K562 (cell line): ENCODE data around the gene OR2V2. TPM values are rescaled to one million over a fixed set of nuclear protein-coding genes. Genes with fewer than 3 reads are reported as not detected.

ENCODE experiments used
- ASH1L ChIP-seq: fragments of 450-650 bp; IDR thresholded peaks from 2 replicates; pipeline ENCODE4 v1.6.1; 2018; ENCODE audit warnings: borderline replicate concordance, mild to moderate bottlenecking, low read depth; ENCODE audit not compliant: partially characterized antibody
- CEBPZ ChIP-seq: fragments of 150-350 bp; IDR thresholded peaks from 2 replicates; pipeline ENCODE4 v1.6.1; 2014; ENCODE audit warnings: low read depth, mild to moderate bottlenecking, low read length, borderline replicate concordance
- MGA ChIP-seq: fragments of 450-650 bp; IDR thresholded peaks from 2 replicates; pipeline ENCODE4 v1.6.1; 2016; ENCODE audit warnings: mild to moderate bottlenecking, moderate library complexity
- PHB ChIP-seq: fragments of 250-450 bp; sonication (Bioruptor Pico); IDR thresholded peaks from 2 replicates; pipeline ENCODE4 v1.5.0; 2021
- PTBP1 ChIP-seq: fragments of 200-400 bp; formaldehyde crosslinking; IDR thresholded peaks from 2 replicates; pipeline ENCODE4 v1.6.1; 2017; ENCODE audit warnings: low read depth, low read length
- ZBTB34 ChIP-seq: fragments of 250-450 bp; sonication (Bioruptor Pico); IDR thresholded peaks from 2 replicates; pipeline ENCODE4 v1.8.0; 2021; ENCODE audit warnings: mild to moderate bottlenecking, moderate library complexity
- ZFP30 ChIP-seq: fragments of 250-450 bp; sonication (Bioruptor Pico); IDR thresholded peaks from 2 replicates; pipeline ENCODE4 v1.8.0; 2022; ENCODE audit warnings: moderate library complexity, mild to moderate bottlenecking, inconsistent platforms, borderline replicate concordance
- ZNF277 ChIP-seq: fragments of 250-450 bp; sonication (Bioruptor Pico); IDR thresholded peaks from 2 replicates; pipeline ENCODE4 v1.8.0; 2022; ENCODE audit warnings: inconsistent platforms, mild to moderate bottlenecking, moderate library complexity, borderline replicate concordance
- polyA plus RNA-seq, 8 experiments: library from polyadenylated mRNA; depleted of rRNA in 4 of 8; stranded (reverse) in 5 of 8; unstranded in 3 of 8; fragments of >200 nt; fragmentation: Nextera tagmentation in 2 of 8; fragmentation: Illumina TruSeq in 1 of 8; extraction: Ambion mirVana in 2 of 8; extraction: Trizol in 1 of 8; gene quantifications; 2 replicates each; pipeline versions ENCODE4 v1.2.1 to v1.2.3, GENCODE V29; 2011 to 2014; ENCODE audit warnings: inconsistent platforms in 1 of 8, missing spikeins in 1 of 8
- total RNA-seq, 7 experiments: library from RNA; depleted of rRNA in 6 of 7; stranded (reverse); fragments of >200 nt in 6 of 7; fragmentation: Illumina TruSeq in 2 of 7; extraction: Trizol in 2 of 7; gene quantifications; 2 replicates each; pipeline versions ENCODE4 v1.2.1 to v1.2.3, GENCODE V29; 2011 to 2021; ENCODE audit warnings: low replicate concordance in 1 of 7

Gene OR2V2
- total and polyA plus RNA-seq, 9 of the 15 experiments (the other 6 are each of a cell fraction or from before 2014, with no cell fraction given), result 0.01 TPM; not detected in 8

- TF ChIP-seq MGA, result peak; percentile 82
- TF ChIP-seq CEBPZ, result no peak
- no peak for TF ChIP-seq ZBTB34
- no peak for TF ChIP-seq PTBP1
- TF ChIP-seq ASH1L, result no peak
- no peak for TF ChIP-seq ZNF277 (CRISPR knock-in tag)
- no peak for TF ChIP-seq ZFP30
- no peak for TF ChIP-seq PHB
Observed at GRCh38 chr5:181163487-181164075, 16.2 kb downstream of the OR2V2 start (continued).
